Fibroblast of mammary gland (primary cell): ENCODE results near the gene RAI1.
A peak's percentile ranks its signal among the peaks of the same experiment; 100 is the strongest.

Experiments used
- DNase-seq: peaks from one replicate; pipeline ENCODE4 v3.0.0-alpha.2; 2010; ENCODE audit warnings: low read depth
- H3K4me3 ChIP-seq: 2 replicates; pipeline ENCODE4 v1.5.1; 2011; ENCODE audit warnings: low read depth, mild to moderate bottlenecking, low read length, moderate library complexity; ENCODE audit not compliant: control insufficient read depth
- TF ChIP-seq, protein P1 (sequence below): conservative IDR thresholded peaks from 2 replicates; pipeline ENCODE4 v1.5.1; 2011; ENCODE audit warnings: low read depth, low read length, inconsistent platforms; ENCODE audit not compliant: control insufficient read depth, insufficient read depth

Gene RAI1

DNA sequence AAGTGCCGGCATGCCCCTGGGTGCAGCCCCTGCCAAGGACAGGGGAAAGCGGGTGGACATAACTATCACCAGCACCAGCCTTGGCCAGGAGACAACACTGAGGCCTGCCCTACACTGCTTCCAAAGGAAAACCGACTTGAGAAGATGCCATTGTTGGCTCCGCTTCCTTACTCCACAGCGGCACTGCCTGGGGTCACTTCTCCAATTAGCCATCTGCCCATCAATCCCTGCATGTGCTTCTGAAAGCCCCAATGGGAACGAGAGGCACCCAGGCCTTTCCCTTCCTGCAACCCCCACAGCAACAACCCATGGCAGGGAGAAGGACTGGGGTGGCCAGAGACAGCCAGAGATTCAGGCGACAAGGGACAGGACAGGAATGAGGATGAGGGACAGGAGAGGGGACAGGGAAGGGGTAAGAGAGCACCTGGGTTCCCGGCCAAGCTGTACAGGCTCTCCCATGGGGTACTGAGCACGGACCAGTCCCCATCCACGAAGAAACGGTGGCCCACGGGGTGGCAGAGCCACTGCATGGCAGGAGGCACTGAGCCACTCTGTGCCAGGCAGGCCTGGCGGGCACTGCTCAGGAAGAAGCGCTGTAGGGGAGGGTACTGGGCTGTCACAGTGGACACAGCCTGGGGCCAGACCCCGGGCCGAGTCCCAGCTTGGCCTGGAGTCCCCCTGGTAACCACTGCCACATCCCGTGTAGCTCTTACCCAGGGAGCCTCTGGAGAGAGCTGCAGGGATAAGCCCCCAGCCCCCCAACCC is 134.4 kb downstream of the RAI1 start:
- TF ChIP-seq, protein P1, sequence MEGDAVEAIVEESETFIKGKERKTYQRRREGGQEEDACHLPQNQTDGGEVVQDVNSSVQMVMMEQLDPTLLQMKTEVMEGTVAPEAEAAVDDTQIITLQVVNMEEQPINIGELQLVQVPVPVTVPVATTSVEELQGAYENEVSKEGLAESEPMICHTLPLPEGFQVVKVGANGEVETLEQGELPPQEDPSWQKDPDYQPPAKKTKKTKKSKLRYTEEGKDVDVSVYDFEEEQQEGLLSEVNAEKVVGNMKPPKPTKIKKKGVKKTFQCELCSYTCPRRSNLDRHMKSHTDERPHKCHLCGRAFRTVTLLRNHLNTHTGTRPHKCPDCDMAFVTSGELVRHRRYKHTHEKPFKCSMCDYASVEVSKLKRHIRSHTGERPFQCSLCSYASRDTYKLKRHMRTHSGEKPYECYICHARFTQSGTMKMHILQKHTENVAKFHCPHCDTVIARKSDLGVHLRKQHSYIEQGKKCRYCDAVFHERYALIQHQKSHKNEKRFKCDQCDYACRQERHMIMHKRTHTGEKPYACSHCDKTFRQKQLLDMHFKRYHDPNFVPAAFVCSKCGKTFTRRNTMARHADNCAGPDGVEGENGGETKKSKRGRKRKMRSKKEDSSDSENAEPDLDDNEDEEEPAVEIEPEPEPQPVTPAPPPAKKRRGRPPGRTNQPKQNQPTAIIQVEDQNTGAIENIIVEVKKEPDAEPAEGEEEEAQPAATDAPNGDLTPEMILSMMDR: no peak
- H3K4me3 ChIP-seq: no peak overlapping the region
- no peak for DNase-seq

- no peak for DNase-seq
- TF ChIP-seq, protein P1: no peak
- no peak overlapping the region for H3K4me3 ChIP-seq
These were observed 135.1 kb downstream of the RAI1 start for GRCh38 chr17:17816240-17816814.

GRCh38 chr17:17816831-17817551 is 135.7 kb downstream of the RAI1 start:
- H3K4me3 ChIP-seq: no peak overlapping the region
- DNase-seq: no peak
- TF ChIP-seq, protein P1: no peak

GRCh38 chr17:17817552-17817947 is 136.3 kb downstream of the RAI1 start:
- DNase-seq: no peak
- no peak overlapping the region for H3K4me3 ChIP-seq
- TF ChIP-seq, protein P1: no peak

DNA sequence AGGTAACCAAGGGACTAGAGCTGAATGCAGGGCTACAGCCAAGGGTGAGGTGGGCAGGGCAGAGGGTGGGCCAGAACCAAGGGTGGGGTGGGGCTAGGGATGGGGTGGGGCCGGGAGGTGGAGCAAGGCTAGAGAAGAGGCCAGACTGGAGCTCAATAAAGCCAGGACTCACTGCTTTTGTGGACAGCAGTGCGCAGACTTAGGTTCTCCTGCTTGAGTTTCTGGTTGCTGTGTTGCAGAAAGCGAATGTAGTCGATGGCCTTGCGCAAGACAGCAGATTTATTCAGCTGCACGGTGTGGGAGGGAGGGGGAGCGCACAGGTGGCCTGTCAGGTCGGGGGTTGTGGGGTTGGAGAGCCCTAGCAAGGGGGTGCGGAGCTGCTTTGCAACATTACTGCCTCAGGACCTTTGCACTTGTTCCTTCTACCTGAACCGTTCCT is 136.8 kb downstream of the RAI1 start:
- no peak overlapping the region for H3K4me3 ChIP-seq
- TF ChIP-seq, protein P1: no peak
- DNase-seq: peak; percentile 65

DNA sequence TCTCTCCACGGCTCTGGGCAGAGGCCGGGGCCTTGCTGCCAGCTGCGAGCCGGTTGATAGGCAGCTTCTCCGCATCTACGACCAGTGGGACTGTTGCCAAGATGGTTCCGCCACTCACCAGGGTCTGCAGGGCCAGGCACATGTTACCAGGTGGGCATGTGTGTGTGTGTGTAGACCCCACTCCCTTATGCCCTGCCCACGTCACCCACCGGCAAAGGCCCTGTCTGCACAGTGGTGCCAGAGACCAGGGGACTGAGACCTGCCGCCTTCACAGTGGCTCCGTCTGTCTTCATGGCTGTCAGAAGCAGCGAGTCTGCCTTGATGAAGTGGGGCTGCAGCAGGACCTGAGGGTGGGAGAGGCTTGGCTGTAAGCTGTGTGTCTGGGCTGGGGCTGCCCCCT is 137.9 kb downstream of the RAI1 start:
- no peak overlapping the region for H3K4me3 ChIP-seq
- TF ChIP-seq, protein P1: no peak
- DNase-seq: no peak
